GM19193 (cell line): ENCODE data around the gene BMP2K.

ENCODE experiments used
- POLR2A ChIP-seq: IDR thresholded peaks from 4 replicates; pipeline ENCODE4 v1.6.1; 2011; ENCODE audit not compliant: insufficient read depth, insufficient read length; ENCODE audit errors: extremely low read depth

BMP2K gene

DNA sequence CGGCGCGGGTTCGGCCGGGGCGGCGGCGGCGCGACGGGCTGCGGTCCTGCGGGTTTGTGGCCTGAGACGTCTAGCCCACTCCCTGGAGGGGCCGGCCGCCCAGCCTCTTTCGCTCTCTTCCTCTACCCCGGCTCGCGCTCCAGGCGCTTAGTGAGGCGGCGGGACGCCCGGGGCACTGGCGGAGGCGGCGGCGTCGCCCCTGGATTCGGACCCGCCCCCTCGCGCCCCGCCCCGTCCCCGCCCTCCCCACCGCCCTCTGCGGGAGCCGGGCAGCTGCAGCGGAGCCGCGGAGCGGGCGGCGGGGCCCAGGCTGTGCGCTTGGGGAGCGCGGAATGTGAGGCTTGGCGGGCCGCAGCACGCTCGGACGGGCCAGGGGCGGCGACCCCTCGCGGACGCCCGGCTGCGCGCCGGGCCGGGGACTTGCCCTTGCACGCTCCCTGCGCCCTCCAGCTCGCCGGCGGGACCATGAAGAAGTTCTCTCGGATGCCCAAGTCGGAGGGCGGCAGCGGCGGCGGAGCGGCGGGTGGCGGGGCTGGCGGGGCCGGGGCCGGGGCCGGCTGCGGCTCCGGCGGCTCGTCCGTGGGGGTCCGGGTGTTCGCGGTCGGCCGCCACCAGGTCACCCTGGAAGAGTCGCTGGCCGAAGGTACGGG lies at the start of gene BMP2K:
BMP2K (plus strand) TSS at position 272 of the 650 bp plus-strand sequence; CDS start at position 466, 194 bp downstream.
- peak; percentile 76 for TF ChIP-seq POLR2A

DNA sequence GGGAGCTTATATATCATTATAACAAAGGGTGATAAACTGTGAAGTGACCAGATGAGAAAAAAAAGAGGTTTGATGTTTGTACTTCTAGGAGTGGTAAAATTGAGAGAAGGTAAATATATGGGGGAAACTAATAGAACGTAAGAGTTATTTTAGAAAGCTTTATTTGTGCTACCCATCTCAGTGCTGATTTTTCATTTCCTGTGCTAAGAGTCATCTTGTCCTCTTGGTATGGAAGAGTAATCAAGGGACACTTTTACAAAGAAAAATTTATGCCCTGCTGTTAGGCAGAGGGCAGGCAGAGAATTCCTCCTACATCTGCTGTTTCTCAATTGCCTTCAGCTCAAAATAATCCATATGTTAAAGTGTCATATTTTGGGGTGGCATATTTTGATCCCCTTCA lies 49.6 kb upstream of the BMP2K start:
- TF ChIP-seq POLR2A: no peak

DNA sequence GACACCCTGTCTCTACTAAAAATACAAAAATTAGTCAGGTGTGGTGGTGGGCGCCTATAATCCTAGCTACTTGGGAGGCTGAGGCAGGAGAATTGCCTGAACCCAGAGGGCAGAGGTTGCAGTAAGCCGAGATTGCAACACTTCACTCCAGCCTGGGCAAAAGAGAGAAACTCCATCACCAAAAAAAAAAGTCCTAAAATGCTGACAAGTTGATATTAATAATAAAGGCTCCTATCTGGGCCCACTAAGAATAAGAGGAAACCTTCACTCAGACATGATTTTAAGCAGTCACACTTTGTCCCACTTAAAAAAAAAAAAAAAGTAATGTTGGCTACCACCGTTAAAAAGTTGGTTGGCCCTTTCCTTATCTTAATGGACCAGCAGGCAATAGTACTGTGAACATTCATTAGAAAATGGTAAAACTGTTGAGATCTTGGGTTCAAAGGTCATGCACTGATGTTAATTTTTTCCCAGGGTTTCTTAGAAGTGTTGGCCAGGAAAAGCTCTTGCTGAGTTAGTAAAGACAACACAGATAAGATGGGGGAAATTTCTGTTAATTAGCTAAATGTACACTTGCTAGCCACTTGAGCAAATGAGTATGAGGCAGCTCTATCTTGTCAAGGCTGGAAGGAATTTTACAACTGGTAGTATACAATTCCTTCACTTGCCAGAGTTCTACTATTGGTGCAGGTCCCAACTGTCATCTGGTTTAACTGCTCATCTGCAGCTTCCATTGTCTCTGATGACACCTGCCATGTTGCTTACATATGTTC lies 43.6 kb upstream of the BMP2K start:
- TF ChIP-seq POLR2A: no peak

DNA sequence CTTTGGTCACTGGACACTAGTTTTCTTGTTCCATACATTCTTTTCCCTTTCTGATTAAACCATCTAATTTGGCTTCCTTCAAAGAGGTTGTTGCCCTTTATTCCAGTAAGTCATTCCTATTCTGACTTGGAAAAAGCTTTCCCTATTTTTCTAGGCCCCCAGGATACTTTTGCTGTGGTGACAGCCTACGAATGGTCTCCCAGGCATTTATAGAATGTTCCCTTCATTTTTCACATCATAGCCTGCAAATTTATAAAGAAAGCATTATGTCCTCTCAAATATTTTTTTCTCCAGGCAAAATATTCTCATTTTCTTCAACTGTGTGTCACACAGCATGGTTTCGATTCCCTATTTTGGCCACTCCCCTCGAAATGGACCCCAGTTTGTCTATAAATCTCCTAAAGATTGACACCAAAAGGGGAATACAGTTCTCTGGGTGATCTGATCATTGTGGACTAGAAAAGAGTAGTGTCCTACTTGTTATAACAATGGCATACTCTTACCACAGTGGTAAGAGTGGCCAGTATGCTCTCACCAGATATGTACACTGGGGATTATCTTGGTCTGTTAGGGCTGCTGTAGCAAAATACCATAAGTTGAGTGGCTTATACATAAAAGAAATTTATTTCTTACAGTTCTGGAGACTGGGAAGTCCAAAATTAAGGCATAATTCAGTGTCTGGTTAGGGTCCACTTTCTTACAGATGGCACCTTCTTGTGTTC lies 41.5 kb upstream of the BMP2K start:
- TF ChIP-seq POLR2A: no peak

DNA sequence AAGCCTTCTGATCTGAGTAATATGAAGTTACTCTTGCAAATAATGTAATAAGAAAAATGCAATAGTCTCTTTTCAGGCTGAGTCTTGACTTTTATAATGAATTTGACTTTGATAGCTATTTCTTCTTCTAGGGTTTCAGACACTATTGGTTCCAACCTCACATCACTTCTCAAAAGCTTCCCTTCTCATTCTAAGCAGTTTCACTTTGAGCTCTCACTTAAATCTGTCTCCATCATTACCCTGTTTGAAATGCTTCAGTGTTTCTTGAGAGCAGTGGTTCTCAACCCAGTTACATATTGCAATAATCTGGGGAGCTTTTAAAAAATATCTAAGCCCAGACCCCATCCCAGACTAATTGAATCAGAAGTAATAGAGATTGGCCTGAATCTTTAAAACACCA lies 40.5 kb upstream of the BMP2K start:
- TF ChIP-seq POLR2A: no peak

DNA sequence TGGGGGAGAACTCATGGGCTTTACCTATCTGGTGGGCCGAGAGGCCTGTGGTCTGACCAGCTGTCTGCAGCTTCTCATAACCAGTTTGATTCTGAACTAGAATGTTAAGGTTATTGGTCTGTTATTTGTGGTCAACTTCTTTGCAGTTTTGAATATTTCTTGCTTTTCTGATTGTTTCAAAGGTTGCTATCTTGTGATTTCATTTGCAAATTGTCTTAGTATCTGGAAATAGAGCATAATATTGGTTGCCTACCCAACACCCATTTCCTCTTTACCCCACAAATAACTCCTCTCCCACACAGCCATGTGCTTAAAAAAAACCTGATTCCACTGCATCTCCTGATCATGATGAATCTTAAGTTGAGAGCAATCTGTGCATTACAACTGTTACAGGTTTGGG lies 39.1 kb upstream of the BMP2K start:
- no peak for TF ChIP-seq POLR2A

DNA sequence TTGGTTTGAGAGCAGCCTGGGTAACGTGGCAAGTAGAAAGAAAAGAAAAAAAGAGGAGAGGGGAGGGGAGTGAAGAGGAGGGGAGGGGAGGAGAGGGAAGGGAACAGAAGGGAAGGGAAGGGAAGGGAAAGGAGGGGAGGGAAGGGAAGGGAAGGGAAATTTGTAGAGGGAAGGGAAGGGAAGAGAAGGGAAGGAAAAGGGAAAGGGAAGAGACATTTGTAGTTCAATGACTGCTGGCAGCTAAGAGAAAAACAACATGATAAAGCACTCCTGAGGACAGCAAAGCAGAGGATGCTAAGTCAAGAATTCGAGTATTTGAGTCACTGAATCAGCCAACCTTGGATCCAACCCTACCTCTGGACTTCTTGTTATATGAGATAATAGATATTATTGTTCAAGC lies 38.2 kb upstream of the BMP2K start:
- TF ChIP-seq POLR2A: no peak

DNA sequence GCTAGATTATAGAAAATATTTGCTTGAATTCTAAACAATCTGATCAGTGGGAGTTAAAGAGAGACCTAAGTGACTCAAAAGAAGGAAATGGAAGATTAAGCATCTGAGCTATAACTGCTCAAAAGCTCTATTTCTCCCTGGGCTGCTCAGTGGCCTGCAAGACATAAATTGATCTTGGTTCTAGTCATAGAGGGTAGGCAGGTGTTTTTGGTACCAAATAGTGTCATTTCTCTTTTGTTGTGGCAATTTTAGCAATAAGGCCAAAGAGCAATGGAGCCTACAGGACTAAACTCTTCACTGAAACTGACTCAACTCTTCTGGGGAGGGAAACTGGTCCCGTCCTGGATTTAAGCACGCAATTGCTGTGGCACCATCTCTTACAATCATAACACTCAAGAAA lies 33.9 kb upstream of the BMP2K start:
- TF ChIP-seq POLR2A: no peak

DNA sequence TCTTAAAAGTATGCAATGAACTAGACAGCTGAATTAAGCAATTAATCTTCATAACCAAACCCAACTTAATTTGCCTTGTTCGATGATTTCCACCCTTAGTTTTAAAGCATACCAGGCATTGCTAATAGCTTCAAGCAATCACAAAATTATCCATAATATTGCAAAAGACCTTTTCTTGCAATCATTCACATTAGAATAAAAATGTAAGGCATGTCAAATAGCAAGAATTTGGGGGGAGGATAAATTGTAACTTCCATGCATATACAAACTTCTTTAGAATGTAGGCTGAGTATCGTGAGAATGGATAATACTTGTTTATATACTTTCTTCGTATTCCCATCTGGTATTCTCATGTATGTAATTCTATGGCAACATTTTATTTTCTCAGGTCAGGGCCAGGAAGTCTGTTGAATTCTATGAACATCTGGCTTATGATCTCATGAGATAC lies 28.7 kb upstream of the BMP2K start:
- no peak for TF ChIP-seq POLR2A

DNA sequence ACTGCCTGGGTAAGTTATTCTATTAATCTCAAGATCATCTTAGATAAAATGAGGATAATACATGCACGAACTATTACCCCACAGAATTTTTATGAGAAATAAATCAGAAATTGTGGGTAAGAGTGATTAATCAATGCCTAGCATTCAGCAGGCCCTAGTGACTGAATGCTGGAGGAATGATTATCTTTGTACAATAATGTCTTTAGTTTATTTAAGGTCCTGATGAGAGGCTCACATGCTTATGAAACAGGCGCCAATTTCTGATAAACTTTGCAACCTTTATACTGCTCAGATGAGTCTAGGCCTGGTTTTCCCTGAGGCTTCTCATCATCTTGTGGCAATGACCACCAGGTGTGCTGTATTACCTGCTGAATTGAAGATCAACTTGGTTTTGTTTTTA lies 27.8 kb upstream of the BMP2K start:
- TF ChIP-seq POLR2A: no peak

DNA sequence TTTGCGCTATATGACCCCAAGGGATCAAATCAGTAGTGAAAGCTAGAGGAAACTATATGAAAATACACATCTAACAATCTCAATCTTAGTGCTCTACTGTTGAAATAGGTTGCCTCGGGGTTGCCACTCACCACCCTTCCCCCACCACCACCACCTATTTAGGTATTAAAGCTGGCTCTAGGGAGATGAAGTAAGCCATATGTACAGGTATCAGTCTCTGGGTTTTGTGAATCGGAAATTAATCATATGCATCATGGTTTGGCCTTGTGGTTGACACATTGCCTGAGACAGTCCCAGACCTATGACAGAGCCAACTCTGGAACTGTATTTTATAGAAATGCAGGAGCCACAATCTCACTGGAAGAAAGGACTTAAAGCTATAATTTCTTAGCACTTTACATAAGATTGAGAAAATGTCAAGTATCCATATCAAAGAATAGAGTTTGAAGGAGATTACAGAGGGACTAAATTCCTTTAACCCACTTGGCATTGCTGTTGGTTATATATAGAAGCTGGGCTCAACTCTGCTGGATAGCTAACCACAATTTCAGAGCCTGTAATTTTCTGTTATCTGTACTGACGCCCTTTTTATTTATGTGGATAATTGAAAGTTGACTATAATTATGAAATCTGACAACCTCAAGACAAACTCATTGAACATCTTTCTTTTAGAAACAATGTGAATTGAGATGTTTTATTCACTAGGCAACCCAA lies 26.7 kb upstream of the BMP2K start:
- TF ChIP-seq POLR2A: no peak

DNA sequence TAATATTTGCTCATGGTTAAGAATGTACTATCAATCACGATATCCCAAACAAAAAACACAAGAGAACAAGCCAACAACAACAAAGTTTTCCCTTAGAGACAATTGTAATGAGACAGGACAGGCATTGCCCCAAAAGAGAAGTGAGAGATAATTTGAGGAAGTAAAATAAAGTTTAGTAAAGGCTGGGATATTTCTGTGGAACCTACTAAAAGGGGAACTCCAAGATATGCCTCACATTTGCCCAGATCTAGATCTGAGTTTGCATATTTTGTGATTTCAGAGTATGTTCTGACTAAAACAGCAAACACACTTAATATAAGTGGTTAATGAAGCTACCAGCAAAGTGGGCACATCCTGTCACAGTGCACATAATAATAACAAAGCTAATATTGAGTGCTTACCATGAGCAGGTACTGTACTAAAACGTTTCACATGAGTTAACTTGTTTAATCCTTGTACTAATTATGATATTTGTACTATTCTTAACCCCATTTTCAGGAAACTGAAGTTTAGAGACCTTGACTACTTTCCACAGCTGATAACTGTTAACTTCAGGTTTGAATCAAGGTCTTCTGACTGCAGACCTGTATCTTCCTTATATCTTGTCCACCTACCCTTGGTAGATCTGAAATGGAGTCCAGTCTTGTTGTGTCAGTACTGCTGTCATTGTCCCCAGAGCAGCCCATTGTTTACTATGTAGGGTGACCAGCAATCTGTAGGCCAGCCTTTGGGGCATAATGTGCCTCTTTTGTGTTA lies 26.0 kb upstream of the BMP2K start:
- TF ChIP-seq POLR2A: no peak

DNA sequence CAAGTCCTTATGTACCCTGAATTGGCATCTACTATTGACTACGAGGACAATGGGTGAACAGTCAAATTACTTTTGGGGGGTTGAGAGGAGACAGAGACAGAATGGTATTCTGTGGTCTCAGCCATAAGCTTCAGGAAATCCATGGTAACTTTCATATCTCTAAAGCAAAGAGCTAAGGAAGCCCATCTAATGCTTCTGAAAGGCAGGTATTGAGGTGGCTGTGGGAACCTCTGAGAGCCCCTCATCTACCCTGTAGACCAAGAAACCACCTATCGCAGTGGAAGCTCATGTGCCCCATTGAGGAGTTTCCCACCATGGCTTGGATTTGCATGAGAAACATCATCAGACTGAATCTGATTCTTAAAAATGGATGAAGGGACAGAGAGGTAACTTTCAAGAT lies 23.1 kb upstream of the BMP2K start:
- no peak for TF ChIP-seq POLR2A

DNA sequence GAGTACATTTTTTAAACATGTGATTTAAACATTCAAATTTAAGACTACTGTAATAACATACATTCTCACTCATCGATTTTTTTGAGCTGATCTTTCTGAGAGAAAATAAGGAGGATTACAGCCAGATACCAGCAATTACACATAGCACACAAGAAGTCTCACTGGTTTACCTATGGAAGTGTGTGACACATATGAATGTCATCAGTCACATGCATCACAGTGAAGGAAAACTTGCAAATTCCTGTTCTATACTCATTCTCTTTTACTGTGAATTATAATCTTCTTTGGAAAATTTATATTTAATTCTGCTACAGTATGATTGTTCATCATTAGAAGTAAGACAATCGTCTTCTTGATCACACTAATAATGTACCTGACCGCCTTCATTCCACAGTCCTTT lies 21.3 kb upstream of the BMP2K start:
- TF ChIP-seq POLR2A: no peak
